ENCODE data around the gene C1QTNF7.

C1QTNF7 gene

GRCh38 chr4:15458616-15459015 lies 30.8 kb downstream of the C1QTNF7 start:
- no peak for DNase-seq (ENCODE audit: low spot score)

GRCh38 chr4:15459706-15460105 lies 31.9 kb downstream of the C1QTNF7 start:
- no peak for DNase-seq (ENCODE audit: low spot score)

GRCh38 chr4:15466596-15466995 lies 38.8 kb downstream of the C1QTNF7 start:
- DNase-seq (ENCODE audit: low spot score): no peak

- DNase-seq (ENCODE audit: low spot score): no peak
Measured at GRCh38 chr4:15469402-15470127, 41.7 kb downstream of the C1QTNF7 start, which contains the start of gene CC2D2A. Gene CC2D2A, plus strand, starts transcription at chr4:15469882. Its CDS starts 6,051 bp downstream, at chr4:15475933.

- DNase-seq (ENCODE audit: low spot score): no peak
Measured at GRCh38 chr4:15470128-15470475, 42.3 kb downstream of the C1QTNF7 start.

- DNase-seq (ENCODE audit: low spot score): no peak
Measured at GRCh38 chr4:15476396-15476795, 48.6 kb downstream of the C1QTNF7 start.

GRCh38 chr4:15478724-15479088 lies 50.9 kb downstream of the C1QTNF7 start:
- DNase-seq (ENCODE audit: low spot score): no peak

GRCh38 chr4:15479089-15479912 lies 51.5 kb downstream of the C1QTNF7 start:
- DNase-seq (ENCODE audit: low spot score): peak; percentile 13

- DNase-seq (ENCODE audit: low spot score): no peak
Measured at GRCh38 chr4:15479913-15480185, 52.0 kb downstream of the C1QTNF7 start.

- no peak for DNase-seq (ENCODE audit: low spot score)
Measured at GRCh38 chr4:15481961-15482745, 54.3 kb downstream of the C1QTNF7 start.

- DNase-seq (ENCODE audit: low spot score): no peak
Measured at GRCh38 chr4:15482842-15483241, 55.0 kb downstream of the C1QTNF7 start.

GRCh38 chr4:15488136-15488535 lies 60.3 kb downstream of the C1QTNF7 start:
- DNase-seq (ENCODE audit: low spot score): no peak

- no peak for DNase-seq (ENCODE audit: low spot score)
Measured at GRCh38 chr4:15488658-15489470, 61.0 kb downstream of the C1QTNF7 start.

GRCh38 chr4:15489551-15489950 lies 61.7 kb downstream of the C1QTNF7 start:
- DNase-seq (ENCODE audit: low spot score): no peak

- no peak for DNase-seq (ENCODE audit: low spot score)
Measured at GRCh38 chr4:15493411-15493810, 65.6 kb downstream of the C1QTNF7 start.

- DNase-seq (ENCODE audit: low spot score): no peak
Measured at GRCh38 chr4:15495621-15496020, 67.8 kb downstream of the C1QTNF7 start.

All from hematopoietic multipotent progenitor cell treated with erythropoietin and hydrocortisone succinate and interleukin-3 and kit ligand, for 15 days (in vitro differentiated cells).